GM12875 (cell line): ENCODE data around the gene HDAC4.

Experiments
- H3K4me3 ChIP-seq: one replicate; pipeline ENCODE4 v1.5.1; 2011; ENCODE audit warnings: low read depth, low read length, control low read depth
- TF ChIP-seq, protein P1 (sequence below): IDR thresholded peaks from 2 replicates; pipeline ENCODE4 v1.5.1; 2011; ENCODE audit warnings: low read depth, mild to moderate bottlenecking, control low read depth, inconsistent platforms, low read length, moderate library complexity, borderline replicate concordance; ENCODE audit not compliant: insufficient read depth

Gene HDAC4

DNA sequence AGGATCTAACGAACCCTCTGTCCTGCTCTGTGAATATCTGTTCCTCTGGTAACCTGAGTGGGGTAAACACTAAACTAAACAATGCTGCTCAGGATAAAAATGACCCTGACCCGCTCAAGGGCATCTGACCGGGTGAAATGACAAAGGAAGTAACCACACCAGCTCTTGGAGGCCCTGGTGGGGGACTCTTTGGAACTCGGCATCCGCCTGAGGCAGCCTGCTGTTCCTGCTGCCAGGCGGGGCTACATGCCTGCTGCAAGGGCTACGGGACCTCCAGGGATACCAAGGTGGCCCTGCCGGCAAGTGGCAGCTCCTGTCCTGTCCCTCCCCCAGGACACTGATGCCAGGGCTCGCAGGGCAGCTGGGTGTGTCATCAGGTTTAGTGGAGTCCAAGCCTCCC, 273.3 kb downstream of the HDAC4 start:
- H3K4me3 ChIP-seq: no peak overlapping the region

DNA sequence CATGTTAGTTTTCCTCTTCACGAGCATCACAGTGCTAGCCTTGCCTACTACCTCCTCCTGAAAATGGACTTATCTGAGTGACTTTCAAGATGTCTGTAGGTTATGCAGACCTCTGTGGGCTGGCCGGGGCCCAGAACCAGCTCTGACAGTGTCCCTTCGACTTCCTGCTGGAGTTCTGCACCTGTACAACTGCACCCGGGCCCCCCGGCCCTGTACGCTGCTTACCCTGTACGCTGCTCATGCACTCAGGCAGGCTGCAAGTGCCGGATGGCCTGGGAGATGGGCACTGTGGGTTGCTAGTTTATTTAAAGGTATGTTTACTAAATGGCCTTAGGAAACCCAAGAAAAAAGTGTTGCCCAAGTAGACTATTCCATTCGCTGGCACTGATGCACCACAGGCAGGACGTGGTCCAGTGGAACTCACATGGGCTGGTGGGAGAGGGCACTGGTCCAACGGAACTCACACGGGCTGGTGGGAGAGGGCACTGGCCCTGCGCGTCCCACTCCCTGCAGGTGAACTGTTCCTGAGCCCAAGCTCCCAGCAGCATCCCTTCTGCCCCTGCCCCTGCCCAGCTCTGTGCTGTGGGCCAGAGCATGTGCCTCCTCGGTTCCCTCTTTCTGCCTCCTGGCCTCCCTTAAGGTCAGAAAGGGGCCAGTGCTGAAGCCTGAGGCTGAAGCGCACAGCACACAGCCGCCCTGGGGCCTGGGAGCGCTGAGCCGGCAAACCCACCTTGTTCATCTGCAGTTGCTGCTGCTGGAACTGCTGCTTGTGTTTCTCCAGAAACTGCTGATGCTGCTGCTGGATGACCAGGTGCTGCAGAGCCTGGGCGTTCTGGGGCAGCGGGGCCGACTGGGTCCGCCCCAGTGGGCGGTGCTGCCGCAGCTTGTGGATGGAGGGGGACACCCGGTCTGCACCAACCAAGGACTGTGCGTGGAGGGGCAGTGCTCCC, 274.8 kb downstream of the HDAC4 start:
- H3K4me3 ChIP-seq: no peak overlapping the region
- TF ChIP-seq, protein P1, sequence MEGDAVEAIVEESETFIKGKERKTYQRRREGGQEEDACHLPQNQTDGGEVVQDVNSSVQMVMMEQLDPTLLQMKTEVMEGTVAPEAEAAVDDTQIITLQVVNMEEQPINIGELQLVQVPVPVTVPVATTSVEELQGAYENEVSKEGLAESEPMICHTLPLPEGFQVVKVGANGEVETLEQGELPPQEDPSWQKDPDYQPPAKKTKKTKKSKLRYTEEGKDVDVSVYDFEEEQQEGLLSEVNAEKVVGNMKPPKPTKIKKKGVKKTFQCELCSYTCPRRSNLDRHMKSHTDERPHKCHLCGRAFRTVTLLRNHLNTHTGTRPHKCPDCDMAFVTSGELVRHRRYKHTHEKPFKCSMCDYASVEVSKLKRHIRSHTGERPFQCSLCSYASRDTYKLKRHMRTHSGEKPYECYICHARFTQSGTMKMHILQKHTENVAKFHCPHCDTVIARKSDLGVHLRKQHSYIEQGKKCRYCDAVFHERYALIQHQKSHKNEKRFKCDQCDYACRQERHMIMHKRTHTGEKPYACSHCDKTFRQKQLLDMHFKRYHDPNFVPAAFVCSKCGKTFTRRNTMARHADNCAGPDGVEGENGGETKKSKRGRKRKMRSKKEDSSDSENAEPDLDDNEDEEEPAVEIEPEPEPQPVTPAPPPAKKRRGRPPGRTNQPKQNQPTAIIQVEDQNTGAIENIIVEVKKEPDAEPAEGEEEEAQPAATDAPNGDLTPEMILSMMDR: no peak

More for the DNA sequence above, 273.3 kb downstream of the HDAC4 start:
- TF ChIP-seq, protein P1: no peak

DNA sequence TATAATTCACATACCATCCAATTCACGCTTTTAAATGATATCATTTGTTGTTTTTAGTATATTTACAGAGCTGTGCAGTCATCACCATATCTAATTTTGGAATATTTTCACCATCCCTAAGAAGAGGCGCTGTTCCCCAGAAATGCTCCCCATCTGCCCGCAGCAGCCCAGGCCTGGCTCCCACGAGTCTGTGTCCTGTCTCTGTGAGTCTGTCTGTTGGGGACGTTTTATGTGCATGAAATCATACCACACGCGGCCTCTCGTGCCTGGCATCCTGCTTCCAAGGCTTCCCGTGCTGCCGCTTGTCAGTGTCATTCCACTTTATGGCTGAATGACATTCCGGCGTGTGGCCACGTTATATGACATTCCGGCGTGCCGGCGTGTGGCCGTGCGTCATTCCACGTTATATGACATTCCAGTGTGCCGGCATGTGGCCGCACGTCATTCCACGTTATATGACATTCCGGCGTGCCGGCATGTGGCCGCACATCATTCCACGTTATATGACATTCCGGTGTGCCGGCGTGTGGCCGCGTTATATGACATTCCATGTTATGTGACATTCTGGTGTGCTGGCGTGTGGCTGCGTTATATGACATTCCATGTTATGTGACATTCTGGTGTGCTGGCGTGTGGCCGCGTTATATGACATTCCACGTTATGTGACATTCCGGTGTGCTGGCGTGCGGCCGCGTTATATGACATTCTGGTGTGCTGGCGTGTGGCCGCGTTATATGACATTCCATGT, 276.5 kb downstream of the HDAC4 start:
- TF ChIP-seq, protein P1: no peak
- H3K4me3 ChIP-seq: no peak overlapping the region

DNA sequence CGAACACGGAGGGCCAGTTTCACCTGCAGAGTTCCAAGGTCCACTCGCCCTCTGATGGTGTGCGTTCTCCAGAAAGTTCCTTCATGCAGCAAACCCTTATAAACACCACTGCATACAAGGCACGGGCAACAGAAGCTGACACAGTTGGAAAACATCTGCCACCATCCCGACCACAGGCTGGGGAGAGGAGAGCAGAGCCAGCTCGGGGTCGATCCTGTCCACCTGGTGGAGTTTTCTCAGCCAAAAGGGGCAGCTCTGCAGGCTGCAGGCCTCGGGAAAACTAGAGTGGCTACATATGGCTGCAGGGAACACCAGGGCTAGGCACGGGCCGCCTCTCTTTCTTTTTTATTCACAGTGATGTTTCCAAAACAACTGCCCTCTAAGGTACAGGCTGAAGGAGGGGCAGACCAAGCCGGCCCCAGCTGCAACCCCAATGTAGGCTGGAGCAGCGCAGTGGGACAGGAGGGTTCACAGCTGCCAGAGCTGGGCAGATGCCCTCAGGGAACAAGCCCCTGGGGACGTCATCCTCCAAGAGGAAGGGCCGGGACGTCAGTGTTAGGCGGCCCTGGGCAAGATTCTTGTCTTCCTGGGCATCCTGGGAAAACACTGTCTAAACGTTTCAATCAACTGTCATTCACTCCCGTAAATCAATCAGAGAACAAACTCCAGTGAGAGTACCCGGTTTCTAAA, 278.3 kb downstream of the HDAC4 start:
- TF ChIP-seq, protein P1: no peak
- H3K4me3 ChIP-seq: no peak overlapping the region

DNA sequence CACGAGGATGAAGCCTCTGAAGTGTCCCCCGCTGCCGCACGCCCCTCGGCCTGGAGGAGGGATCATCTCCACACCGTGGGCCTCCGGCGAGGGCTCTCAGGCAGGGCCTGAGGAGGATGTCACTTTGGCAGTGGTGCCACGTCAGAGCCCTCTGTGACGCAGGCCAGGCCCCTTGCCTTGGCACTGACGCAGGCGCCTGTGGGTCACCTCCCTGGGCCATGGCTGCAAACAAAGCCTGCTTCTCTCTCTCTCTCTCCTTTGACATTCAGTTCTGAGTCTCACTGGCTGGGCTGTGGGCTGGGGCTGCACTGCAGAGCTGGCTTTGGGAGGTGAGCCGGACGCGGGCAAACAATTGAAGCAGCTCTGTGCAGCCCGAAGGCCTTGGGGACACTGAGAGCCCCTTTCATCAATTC, 279.2 kb downstream of the HDAC4 start:
- TF ChIP-seq, protein P1: no peak
- no peak overlapping the region for H3K4me3 ChIP-seq

DNA sequence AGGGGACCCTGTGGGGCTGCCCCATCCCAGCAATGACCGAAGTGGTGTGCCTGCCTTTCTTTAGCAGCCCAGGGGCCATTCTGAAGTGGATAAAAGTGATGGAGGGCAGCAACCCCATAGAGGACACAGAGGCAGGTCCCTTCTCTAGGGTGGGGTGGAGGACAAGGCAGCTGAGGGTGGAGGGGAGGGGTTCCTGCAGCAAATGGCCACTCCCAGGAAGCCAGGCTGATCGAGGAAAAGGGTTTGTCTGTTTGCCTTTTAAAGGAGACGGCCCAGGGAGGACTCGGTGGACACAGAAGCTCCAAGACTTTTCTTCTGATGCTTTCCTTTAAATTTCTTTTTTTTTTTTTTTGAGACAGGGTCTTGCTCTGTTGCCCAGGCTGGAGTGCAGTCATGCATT, 280.2 kb downstream of the HDAC4 start:
- no peak overlapping the region for H3K4me3 ChIP-seq
- TF ChIP-seq, protein P1: no peak
